Spleen (tissue), 11 donors: ENCODE measurements around the gene MALAT1. TPM values are rescaled to one million over a fixed set of nuclear protein-coding genes. Genes with fewer than 3 reads are reported as not detected.
"Not testable (repeated sequence)": the region's sequence is repeated elsewhere in the genome, so short reads cannot be mapped to it uniquely, and the experiment has no call there.

Experiments used
- DNase-seq: peaks from one replicate; pipeline ENCODE4 v3.0.0-alpha.2; 2020
- H3K27ac ChIP-seq, 8 donors: fragments of 200-600 bp; sonication (generic) in 7 of 8; 1 replicate in 4 of 8; 2 replicates in 4 of 8; pipeline versions ENCODE4 v1.5.0 to v1.8.0; 2016 to 2021; ENCODE audit warnings: inconsistent platforms in 4 of 8, mild to moderate bottlenecking in 4 of 8, moderate library complexity in 1 of 8
- H3K27me3 ChIP-seq, 7 donors: fragments of 200-600 bp; sonication (generic) in 6 of 7; replicated peaks in 1 of 7; 1 replicate in 4 of 7; 2 replicates in 3 of 7; pipeline versions ENCODE4 v1.5.0 to v1.8.0; 2016 to 2021; ENCODE audit warnings: inconsistent platforms in 3 of 7, mild to moderate bottlenecking in 1 of 7
- H3K36me3 ChIP-seq, 6 donors: fragments of 200-600 bp; sonication (generic) in 5 of 6; 1 replicate in 4 of 6; 2 replicates in 2 of 6; pipeline versions ENCODE4 v1.5.0 to v1.8.0; 2016 to 2021; ENCODE audit warnings: inconsistent platforms in 2 of 6
- H3K4me1 ChIP-seq, 6 donors: fragments of 200-600 bp; sonication (generic) in 5 of 6; 1 replicate in 3 of 6; 2 replicates in 3 of 6; pipeline versions ENCODE4 v1.5.0 to v1.8.0; 2016 to 2021; ENCODE audit warnings: inconsistent platforms in 3 of 6
- H3K4me3 ChIP-seq, 8 donors: fragments of 200-600 bp; sonication (generic) in 7 of 8; 1 replicate in 4 of 8; 2 replicates in 4 of 8; pipeline versions ENCODE4 v1.5.0 to v1.8.0; 2016 to 2021; ENCODE audit warnings: inconsistent platforms in 4 of 8, mild to moderate bottlenecking in 4 of 8, moderate library complexity in 2 of 8
- H3K9me3 ChIP-seq, 8 donors: fragments of 200-600 bp; sonication (generic) in 7 of 8; 1 replicate in 4 of 8; 2 replicates in 4 of 8; pipeline versions ENCODE4 v1.5.0 to v1.8.0; 2016 to 2021; ENCODE audit warnings: inconsistent platforms in 4 of 8
- POLR2A ChIP-seq, 3 donors: fragments of 450-650 bp; IDR thresholded peaks; one replicate each; pipeline ENCODE4 v1.5.1; 2017; ENCODE audit warnings: antibody characterized with exemption in 3 of 3, mild to moderate bottlenecking in 1 of 3
- POLR2AphosphoS5 ChIP-seq, 3 donors: sonication (generic); formaldehyde crosslinking; IDR thresholded peaks; one replicate each; pipeline ENCODE4 v1.5.1; 2017; ENCODE audit warnings: antibody characterized with exemption in 3 of 3
- WGBS, 5 donors: extraction: QIAGEN DNeasy Blood & Tissue Kit in 3 of 5; methylation state at CpG; one replicate each; pipeline versions ENCODE4 v1.1.5 to v1.1.7; 2013 to 2018; 5-methylcytosine and 5-hydroxymethylcytosine counted together
- intact Hi-C: fragments of 100-400 bp; cut with DNase I; formaldehyde crosslinking; loops from one replicate; pipeline ENCODE4 v1.15.0; 2023; ENCODE audit warnings: low total_unique reads
- polyA plus RNA-seq, 3 donors: library from polyadenylated mRNA; stranded (reverse); fragments of 200-250 nt; gene quantifications; one replicate each; pipeline ENCODE4 v1.2.1, GENCODE V29; 2013
- total RNA-seq, 7 donors: library from RNA; depleted of rRNA in 3 of 7; stranded (reverse); fragments of >200 nt in 3 of 7; fragmentation: NEBNext Ultra II Directional in 4 of 7; extraction: Animal tissue kit (Norgen Biotek cat#: 25700) in 4 of 7; gene quantifications; one replicate each; pipeline versions ENCODE4 v1.1.0 to v1.2.1, GENCODE V29; 2016 to 2021
- TF ChIP-seq, protein P1 (sequence below), 11 experiments: fragments of 200-600 bp in 7 of 11; fragments of 450-650 bp in 4 of 11; sonication (generic) in 4 of 11; IDR thresholded peaks in 8 of 11; conservative IDR thresholded peaks in 3 of 11; 1 replicate in 7 of 11; 2 replicates in 4 of 11; pipeline versions ENCODE4 v1.4.0 to v1.8.0; 2016 to 2021; ENCODE audit warnings: antibody characterized with exemption in 11 of 11, inconsistent platforms in 4 of 11, mild to moderate bottlenecking in 1 of 11
- donor health status: healthy with polysubstance abuse.
- donor health status: DM: no; HTN: no; CAD: no; lungs with moderate emphysema.
- donor health status: DM: no; HTN: no; CAD: no.
- donor health status: Bipolar disorder and iron deficiency.
- donor health status: healthy.
- donor health status: DM: no; HTN: no; CAD: no.
- donor health status: DM: yes; HTN: yes; CAD: no.

The MALAT1 gene
- total and polyA plus RNA-seq, 10 donors = 111 to 24,490 (median 13,111) TPM

DNA sequence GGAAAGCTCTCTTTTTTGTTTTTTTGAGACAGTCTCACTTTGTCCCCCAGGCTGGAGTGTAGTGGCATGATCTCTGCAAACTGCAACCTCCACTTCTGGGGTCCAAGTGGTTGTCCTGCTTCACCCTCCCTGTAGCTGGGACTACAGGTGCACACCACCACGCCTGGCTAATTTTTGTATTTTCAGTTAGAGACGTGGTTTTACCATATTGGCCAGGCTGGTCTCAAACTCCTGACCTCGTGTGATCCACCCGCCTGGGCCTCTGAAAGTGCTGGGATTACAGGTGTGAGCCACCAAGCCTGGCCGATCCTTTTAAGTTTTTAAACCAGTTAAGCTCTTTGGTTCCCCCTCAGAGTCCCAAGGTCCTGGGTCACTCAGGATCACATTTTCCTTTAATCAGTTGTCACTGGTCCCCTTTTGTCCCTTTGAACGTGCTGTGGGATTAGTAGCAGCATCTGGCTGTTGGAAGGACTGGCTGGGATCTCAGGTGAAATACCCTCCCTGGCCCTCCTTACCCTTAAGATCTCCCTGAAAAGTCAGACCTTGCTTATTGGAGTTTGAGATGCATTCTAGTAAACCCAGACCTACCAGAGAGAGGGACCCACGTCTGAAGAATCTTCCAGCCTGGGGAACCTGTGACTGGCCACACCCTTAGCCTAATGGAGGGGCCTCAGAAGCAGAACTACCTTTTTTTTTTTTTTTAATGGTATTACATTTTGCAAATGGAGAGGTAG lies 8.1 kb downstream of the MALAT1 start:
- intact Hi-C loops = loop anchor here (5.0 kb wide), 2 partner anchors 75 to 135 kb away; no protein-coding TSS in a partner anchor
- Histone ChIP-seq H3K27me3 (no peaks in the 10 kb centered on the region), H3K4me1 (peaks cover 40 to 92% (median 58%) of the 10 kb centered on the region in 6 donors), H3K27ac (peak overlapping the region; percentile 63 to 100 (median 98)), H3K4me3 (peak overlapping the region in 6 of 8 donors; percentile 13 to 92 (median 76)), H3K9me3 (no peaks in the 10 kb centered on the region), H3K36me3 (peaks cover 0 to 53% (median 46%) of the 10 kb centered on the region in 6 donors)
- WGBS, 5 donors = 17 to 32% (median 21%) methylated on average over 7 of the region's 7 CpGs
- peak in 2 of 3 donors; percentile 0 to 66 for TF ChIP-seq POLR2A (IDR thresholded peaks at IDR 0.05)
- TF ChIP-seq POLR2AphosphoS5 (IDR thresholded peaks at IDR 0.05) = peak; percentile 36 to 93 (median 70)
- TF ChIP-seq, protein P1, sequence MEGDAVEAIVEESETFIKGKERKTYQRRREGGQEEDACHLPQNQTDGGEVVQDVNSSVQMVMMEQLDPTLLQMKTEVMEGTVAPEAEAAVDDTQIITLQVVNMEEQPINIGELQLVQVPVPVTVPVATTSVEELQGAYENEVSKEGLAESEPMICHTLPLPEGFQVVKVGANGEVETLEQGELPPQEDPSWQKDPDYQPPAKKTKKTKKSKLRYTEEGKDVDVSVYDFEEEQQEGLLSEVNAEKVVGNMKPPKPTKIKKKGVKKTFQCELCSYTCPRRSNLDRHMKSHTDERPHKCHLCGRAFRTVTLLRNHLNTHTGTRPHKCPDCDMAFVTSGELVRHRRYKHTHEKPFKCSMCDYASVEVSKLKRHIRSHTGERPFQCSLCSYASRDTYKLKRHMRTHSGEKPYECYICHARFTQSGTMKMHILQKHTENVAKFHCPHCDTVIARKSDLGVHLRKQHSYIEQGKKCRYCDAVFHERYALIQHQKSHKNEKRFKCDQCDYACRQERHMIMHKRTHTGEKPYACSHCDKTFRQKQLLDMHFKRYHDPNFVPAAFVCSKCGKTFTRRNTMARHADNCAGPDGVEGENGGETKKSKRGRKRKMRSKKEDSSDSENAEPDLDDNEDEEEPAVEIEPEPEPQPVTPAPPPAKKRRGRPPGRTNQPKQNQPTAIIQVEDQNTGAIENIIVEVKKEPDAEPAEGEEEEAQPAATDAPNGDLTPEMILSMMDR (IDR thresholded peaks at IDR 0.05 in 8 of 11, conservative IDR thresholded peaks at IDR 0.05 in 3 of 11) = no peak
- no peak for DNase-seq

DNA sequence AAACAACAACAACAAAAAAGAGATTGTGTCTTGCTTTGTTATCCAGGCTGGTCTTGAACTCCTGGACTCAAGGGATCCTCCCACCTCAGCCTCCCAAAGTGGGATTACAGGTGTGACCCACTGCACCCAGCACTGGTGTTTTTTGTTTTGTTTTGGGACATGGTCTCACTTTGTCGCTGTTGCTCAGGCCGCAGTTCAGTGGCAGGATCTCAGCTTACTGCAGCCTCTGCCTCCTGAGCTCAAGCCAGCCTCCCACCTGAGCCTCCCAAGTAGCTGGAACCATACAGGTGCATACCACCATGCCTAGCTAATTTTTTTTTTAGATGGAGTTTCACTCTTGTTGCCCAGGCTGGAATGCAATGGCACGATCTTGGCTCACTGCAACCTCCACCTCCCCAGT lies 13.5 kb downstream of the MALAT1 start:
- H3K9me3 ChIP-seq, H3K4me3 ChIP-seq, H3K27ac ChIP-seq, H3K36me3 ChIP-seq, intact Hi-C loops, H3K27me3 ChIP-seq: not testable (repeated sequence)
- WGBS, 5 donors = 95 to 98% (median 98%) methylated on average over 3 of the region's 3 CpGs
- DNase-seq = peak; percentile 44
- H3K4me1 ChIP-seq = peaks cover 4 to 38% (median 19%) of the 10 kb centered on the region in 6 donors

DNA sequence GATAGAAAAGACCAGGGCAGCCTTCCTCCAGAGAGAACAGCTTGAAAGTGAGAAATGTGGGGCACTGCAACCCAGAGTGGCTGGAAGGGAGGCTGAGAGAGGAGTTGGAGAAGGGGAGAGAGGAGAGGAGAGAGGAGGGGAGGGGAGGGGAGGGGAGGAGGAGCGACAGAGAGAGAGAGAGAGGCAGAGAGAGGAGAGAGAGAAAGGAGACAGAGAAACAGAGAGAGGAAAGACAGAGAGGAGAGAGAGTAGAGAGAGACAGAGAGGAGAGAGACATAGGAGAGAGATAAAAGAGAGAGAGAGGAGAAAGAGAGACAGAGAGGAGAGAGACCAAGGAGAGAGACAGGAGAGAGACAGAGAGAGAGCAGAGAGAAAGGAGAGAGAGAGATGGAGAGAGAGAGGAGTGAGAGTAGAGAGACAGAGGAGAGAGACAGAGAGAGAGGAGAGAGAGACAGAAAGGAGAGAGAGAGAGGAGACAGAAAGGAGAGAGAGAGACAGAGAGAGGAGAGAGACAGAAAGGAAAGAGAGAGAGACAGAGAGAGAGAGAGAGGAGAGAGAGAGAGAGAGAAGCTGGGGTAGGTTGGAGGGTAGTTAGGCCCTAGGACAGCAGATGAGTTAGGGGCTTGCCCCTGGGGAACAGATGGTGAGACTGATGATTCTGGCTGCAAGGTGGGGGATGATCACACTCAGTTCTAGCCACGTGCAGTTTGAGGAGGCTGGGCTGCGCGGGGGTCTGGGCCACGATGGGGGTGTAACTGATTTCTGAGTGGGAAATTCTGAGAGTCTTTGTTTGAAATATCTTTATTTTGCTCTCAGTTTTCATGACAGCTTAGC lies 17.5 kb downstream of the MALAT1 start:
- TF ChIP-seq POLR2AphosphoS5 (IDR thresholded peaks at IDR 0.05) (no peak), POLR2A (IDR thresholded peaks at IDR 0.05) (no peak)
- TF ChIP-seq, protein P1 (IDR thresholded peaks at IDR 0.05 in 8 of 11, conservative IDR thresholded peaks at IDR 0.05 in 3 of 11) = no peak
- intact Hi-C loops = no loop called here
- 72 to 76% (median 74%) methylated on average over 5 of the region's 5 CpGs for WGBS, 5 donors
- no peaks in the 10 kb centered on the region for H3K4me1 ChIP-seq
- no peaks in the 10 kb centered on the region for H3K9me3 ChIP-seq
- DNase-seq = no peak
- no peaks in the 10 kb centered on the region for H3K36me3 ChIP-seq
- no peak overlapping the region for H3K27ac ChIP-seq
- no peaks in the 10 kb centered on the region for H3K27me3 ChIP-seq
- no peak overlapping the region for H3K4me3 ChIP-seq

DNA sequence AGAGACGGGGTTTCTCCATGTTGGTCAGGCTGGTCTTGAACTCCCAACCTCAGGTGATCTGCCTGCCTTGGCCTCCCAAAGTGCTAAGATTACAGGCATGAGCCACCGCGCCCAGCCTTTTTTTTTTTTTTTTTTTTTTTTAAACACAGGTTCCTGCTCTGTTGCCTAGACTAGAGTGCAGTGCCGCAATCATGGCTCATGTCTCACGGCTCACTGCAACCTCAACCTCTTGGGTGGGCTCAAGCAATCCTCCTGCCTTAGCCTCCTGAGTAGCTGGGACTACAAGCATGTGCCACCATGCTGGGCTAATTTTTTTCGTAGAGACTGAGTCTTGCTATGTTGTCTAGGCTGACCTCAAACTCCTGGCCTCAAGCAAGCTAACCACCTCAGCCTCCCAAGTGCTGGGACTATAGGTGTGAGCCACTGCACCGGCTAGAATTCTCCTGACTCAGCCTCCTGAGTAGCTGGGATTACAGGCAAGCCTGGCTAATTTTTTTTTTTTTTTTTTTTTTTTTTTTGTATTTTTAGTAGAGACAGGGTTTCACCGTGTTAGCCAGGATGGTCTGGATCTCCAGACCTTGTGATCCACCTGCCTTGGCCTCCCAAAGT lies 20.2 kb downstream of the MALAT1 start:
- H3K27ac ChIP-seq, H3K27me3 ChIP-seq, H3K36me3 ChIP-seq, H3K9me3 ChIP-seq, intact Hi-C loops, H3K4me3 ChIP-seq: not testable (repeated sequence)
- peaks cover 7 to 25% (median 21%) of the 10 kb centered on the region in 6 donors for H3K4me1 ChIP-seq
- WGBS, 5 donors = 89 to 97% (median 94%) methylated on average over 6 to 8 of the region's 8 CpGs
- peak; percentile 41 for DNase-seq

DNA sequence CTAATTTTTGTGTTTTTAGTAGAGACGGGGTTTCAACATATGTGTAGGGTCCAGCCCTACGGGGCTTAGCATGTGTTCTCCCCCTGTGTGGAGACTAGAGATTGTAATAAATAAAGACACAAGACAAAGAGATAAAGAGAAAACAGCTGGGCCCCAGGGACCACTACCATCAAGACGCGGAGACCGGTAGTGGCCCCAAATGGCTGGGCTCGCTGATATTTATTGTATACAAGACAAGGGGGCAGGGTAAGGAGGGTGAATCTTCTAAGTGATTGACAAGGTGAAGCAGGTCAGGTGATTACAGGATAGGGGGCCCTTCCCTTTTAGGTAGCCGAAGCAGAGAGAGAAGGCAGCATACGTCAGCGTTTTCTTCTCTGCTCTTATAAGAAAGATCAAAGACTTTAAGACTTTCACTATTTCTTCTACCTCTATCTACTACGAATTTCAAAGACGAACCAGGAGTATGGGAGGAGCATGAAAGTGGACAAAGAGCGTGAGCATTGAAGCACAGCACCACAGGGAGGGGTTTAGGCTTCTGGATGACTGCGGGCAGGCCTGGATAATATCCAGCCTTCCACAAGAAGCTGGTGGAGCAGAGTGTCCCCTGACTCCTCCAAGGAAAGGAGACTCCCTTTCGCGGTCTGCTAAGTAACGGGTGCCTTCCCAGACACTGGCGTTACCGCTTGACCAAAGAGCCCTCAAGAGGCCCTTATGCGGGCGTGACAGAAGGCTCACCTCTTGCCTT lies 23.1 kb downstream of the MALAT1 start:
- H3K27me3 ChIP-seq, intact Hi-C loops, H3K9me3 ChIP-seq: not testable (repeated sequence)
- Histone ChIP-seq H3K27ac (peak overlapping the region in 4 of 8 donors; percentile 94 to 96 (median 94)), H3K4me3 (peak overlapping the region in 1 of 8 donors; percentile 97), H3K36me3 (peaks cover 0 to 10% (median 3%) of the 10 kb centered on the region in 6 donors), H3K4me1 (peaks cover 22 to 49% (median 43%) of the 10 kb centered on the region in 6 donors)
- 82 to 86% (median 84%) methylated on average over 20 of the region's 20 CpGs for WGBS, 5 donors
- peak; percentile 35 for DNase-seq
